Uterus (tissue), 4 donors: ENCODE results near the gene CDKN2B-AS1. TPM values are rescaled to one million over a fixed set of nuclear protein-coding genes. Genes with fewer than 3 reads are reported as not detected.

ENCODE experiments used
- DNase-seq, 2 donors: peaks; one replicate each; pipeline ENCODE4 v3.0.0-alpha.2; 2019 to 2020
- H3K27ac ChIP-seq, 2 donors: fragments of 200-600 bp; sonication (generic); 1 replicate in 1 of 2; 2 replicates in 1 of 2; pipeline ENCODE4 v1.5.1; 2016 to 2018
- H3K27me3 ChIP-seq, 2 donors: fragments of 200-600 bp; sonication (generic); one replicate each; pipeline ENCODE4 v1.5.1; 2018 to 2019; ENCODE audit warnings: control low read depth in 1 of 2
- H3K36me3 ChIP-seq, 2 donors: fragments of 200-600 bp; sonication (generic); one replicate each; pipeline ENCODE4 v1.5.1; 2019; ENCODE audit warnings: control low read depth in 1 of 2
- H3K4me1 ChIP-seq, 2 donors: fragments of 200-600 bp; sonication (generic); one replicate each; pipeline ENCODE4 v1.5.1; 2018 to 2019; ENCODE audit warnings: control low read depth in 1 of 2
- H3K4me3 ChIP-seq, 2 donors: fragments of 200-600 bp; sonication (generic); 1 replicate in 1 of 2; 2 replicates in 1 of 2; pipeline ENCODE4 v1.5.1; 2018 to 2019; ENCODE audit warnings: mild to moderate bottlenecking in 1 of 2
- H3K9me3 ChIP-seq, 2 donors: fragments of 200-600 bp; sonication (generic); one replicate each; pipeline ENCODE4 v1.5.1; 2019; ENCODE audit warnings: control low read depth in 1 of 2
- POLR2A ChIP-seq, 2 donors: fragments of 450-650 bp; IDR thresholded peaks; one replicate each; pipeline ENCODE4 v1.6.1; 2016; ENCODE audit warnings: antibody characterized with exemption in 2 of 2, mild to moderate bottlenecking in 1 of 2, moderate library complexity in 1 of 2
- intact Hi-C: fragments of 100-400 bp; cut with DNase I; formaldehyde crosslinking; loops from one replicate; pipeline ENCODE4 v1.15.1; 2023; ENCODE audit warnings: low total_unique reads
- total RNA-seq, 4 donors: library from RNA; depleted of rRNA in 3 of 4; stranded (reverse); fragments of >200 nt in 3 of 4; gene quantifications; one replicate each; pipeline versions ENCODE4 v1.1.0 to v1.2.4, GENCODE V29; 2014 to 2023
- TF ChIP-seq, protein P1 (sequence below), 4 experiments: fragments of 200-600 bp in 2 of 4; fragments of 450-650 bp in 2 of 4; sonication (generic) in 2 of 4; IDR thresholded peaks; one replicate each; pipeline ENCODE4 v1.5.1; 2016 to 2019; ENCODE audit warnings: antibody characterized with exemption in 4 of 4, mild to moderate bottlenecking in 2 of 4, moderate library complexity in 1 of 4
- donor health status: DM: yes; HTN: yes; CAD: no.

The CDKN2B-AS1 gene
- total RNA-seq, 4 donors from 2014 or later = 0.29 to 1.8 (median 0.35) TPM; not detected in 1

DNA sequence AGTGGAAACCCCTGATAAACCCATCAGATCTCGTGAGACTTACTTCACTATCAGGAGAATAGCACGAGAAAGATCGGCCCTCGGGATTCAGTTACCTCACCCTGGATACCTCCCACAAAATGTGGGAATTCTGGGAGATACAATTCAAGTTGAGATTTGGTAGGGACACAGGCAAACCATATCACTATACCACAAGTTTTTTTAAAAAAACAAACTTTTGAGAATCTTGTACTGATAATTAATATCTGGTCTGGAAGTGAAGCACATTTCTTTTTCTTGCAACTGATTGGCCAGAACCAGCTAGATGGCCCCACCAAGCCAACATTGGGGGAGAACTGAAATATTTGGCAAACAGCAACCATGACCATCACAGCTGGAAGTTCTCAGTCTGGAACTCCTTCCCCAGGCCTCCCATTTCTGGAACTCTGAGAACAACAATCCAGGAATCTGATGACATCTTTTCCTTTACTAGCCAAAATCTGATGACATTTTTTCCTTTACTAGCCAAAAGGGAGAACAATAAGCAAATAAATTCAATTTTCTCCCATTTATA, 66.3 kb downstream of the CDKN2B-AS1 start:
- no peaks in the 10 kb centered on the region for H3K4me1 ChIP-seq
- no peaks in the 10 kb centered on the region for H3K9me3 ChIP-seq
- no peak for TF ChIP-seq POLR2A (IDR thresholded peaks at IDR 0.05)
- TF ChIP-seq, protein P1, sequence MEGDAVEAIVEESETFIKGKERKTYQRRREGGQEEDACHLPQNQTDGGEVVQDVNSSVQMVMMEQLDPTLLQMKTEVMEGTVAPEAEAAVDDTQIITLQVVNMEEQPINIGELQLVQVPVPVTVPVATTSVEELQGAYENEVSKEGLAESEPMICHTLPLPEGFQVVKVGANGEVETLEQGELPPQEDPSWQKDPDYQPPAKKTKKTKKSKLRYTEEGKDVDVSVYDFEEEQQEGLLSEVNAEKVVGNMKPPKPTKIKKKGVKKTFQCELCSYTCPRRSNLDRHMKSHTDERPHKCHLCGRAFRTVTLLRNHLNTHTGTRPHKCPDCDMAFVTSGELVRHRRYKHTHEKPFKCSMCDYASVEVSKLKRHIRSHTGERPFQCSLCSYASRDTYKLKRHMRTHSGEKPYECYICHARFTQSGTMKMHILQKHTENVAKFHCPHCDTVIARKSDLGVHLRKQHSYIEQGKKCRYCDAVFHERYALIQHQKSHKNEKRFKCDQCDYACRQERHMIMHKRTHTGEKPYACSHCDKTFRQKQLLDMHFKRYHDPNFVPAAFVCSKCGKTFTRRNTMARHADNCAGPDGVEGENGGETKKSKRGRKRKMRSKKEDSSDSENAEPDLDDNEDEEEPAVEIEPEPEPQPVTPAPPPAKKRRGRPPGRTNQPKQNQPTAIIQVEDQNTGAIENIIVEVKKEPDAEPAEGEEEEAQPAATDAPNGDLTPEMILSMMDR (IDR thresholded peaks at IDR 0.05) = no peak
- H3K27ac ChIP-seq = no peak overlapping the region
- H3K36me3 ChIP-seq = no peaks in the 10 kb centered on the region
- no peak for DNase-seq
- H3K27me3 ChIP-seq = no peaks in the 10 kb centered on the region
- intact Hi-C loops = no loop called here
- no peak overlapping the region for H3K4me3 ChIP-seq

DNA sequence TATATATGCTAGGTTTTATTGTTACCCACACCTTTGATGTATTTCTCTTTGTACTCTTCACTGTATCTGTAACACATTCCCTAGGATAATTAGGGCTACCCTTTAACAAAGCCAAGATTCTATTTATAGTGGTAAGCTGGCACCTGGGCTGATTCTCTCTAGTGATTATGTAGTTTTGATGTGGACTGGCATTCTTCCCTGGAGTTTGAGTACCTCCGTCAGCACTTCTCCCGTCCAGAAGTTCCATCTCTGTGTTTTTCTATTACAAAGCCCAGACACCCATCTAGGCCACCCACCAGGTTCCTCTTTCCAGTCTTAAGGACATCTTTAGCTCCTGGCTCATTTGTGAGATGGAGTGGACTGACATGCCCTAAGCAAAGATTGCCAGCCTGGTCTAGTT, 70.4 kb downstream of the CDKN2B-AS1 start:
- no peak overlapping the region for H3K27ac ChIP-seq
- no peaks in the 10 kb centered on the region for H3K27me3 ChIP-seq
- intact Hi-C loops = no loop called here
- H3K4me3 ChIP-seq = no peak overlapping the region
- no peak for DNase-seq
- no peaks in the 10 kb centered on the region for H3K4me1 ChIP-seq
- TF ChIP-seq POLR2A (IDR thresholded peaks at IDR 0.05) = no peak
- TF ChIP-seq, protein P1 (IDR thresholded peaks at IDR 0.05) = no peak
- no peaks in the 10 kb centered on the region for H3K9me3 ChIP-seq
- no peaks in the 10 kb centered on the region for H3K36me3 ChIP-seq

DNA sequence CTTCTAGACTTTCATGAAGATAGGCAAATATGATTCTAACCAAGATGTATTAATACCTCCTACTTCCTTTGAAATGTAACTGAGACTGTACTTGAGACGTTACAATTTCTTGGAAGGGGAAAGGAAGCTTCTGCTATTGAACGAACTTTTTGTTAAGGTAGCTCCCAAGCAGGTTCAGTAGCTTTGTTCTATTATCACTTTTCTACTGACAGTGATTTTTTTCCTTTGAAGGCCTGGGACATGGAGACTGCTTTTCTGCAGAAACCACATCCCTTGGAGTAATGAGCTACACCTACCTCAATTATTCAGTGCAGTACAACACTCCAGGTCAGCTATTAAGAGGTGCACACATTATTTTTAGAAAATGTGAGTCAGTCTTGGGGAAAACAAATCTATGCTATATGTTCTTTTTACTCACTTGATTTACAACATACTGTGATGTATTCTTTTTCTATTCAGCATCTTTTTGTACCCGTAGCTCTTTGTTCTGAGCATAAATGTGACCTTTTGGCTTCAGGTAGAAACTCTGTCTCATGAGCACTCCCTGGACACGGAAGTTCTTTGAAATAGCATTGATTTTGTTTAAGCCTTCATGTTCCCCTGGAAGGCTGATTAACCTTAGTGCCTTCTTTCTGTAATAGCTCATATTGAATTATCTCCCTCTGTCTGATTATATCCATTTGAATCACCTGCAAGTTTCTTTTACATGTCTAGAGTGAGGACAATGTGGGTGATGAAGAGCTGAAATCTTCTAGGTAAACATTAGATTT, 71.0 kb downstream of the CDKN2B-AS1 start:
- H3K4me1 ChIP-seq = no peaks in the 10 kb centered on the region
- H3K27me3 ChIP-seq = no peaks in the 10 kb centered on the region
- no peaks in the 10 kb centered on the region for H3K9me3 ChIP-seq
- no peak for DNase-seq
- TF ChIP-seq POLR2A (IDR thresholded peaks at IDR 0.05) = no peak
- TF ChIP-seq, protein P1 (IDR thresholded peaks at IDR 0.05) = no peak
- H3K27ac ChIP-seq = no peak overlapping the region
- no peak overlapping the region for H3K4me3 ChIP-seq
- intact Hi-C loops = loop anchor here (2.0 kb wide), 1 partner anchor 45 kb away; no protein-coding TSS in a partner anchor
- no peaks in the 10 kb centered on the region for H3K36me3 ChIP-seq

GRCh38 chr9:22067196-22067595, 72.6 kb downstream of the CDKN2B-AS1 start:
- no peaks in the 10 kb centered on the region for H3K36me3 ChIP-seq
- no peak overlapping the region for H3K27ac ChIP-seq
- intact Hi-C loops = loop anchor here (2.0 kb wide), 1 partner anchor 44 kb away; no protein-coding TSS in a partner anchor
- no peaks in the 10 kb centered on the region for H3K4me1 ChIP-seq
- DNase-seq = no peak
- H3K9me3 ChIP-seq = no peaks in the 10 kb centered on the region
- no peak for TF ChIP-seq POLR2A (IDR thresholded peaks at IDR 0.05)
- TF ChIP-seq, protein P1 (IDR thresholded peaks at IDR 0.05) = no peak
- no peak overlapping the region for H3K4me3 ChIP-seq
- H3K27me3 ChIP-seq = no peaks in the 10 kb centered on the region

GRCh38 chr9:22068369-22068768, 73.8 kb downstream of the CDKN2B-AS1 start:
- Histone ChIP-seq H3K4me1 (no peaks in the 10 kb centered on the region), H3K27me3 (no peaks in the 10 kb centered on the region), H3K27ac (no peak overlapping the region), H3K4me3 (no peak overlapping the region), H3K9me3 (no peaks in the 10 kb centered on the region), H3K36me3 (no peaks in the 10 kb centered on the region)
- no peak for DNase-seq
- intact Hi-C loops = no loop called here
- no peak for TF ChIP-seq POLR2A (IDR thresholded peaks at IDR 0.05)
- TF ChIP-seq, protein P1 (IDR thresholded peaks at IDR 0.05) = no peak
